ENCODE results near the gene ATP8B4. TPM values are rescaled to one million over a fixed set of nuclear protein-coding genes. Genes with fewer than 3 reads are reported as not detected.
A peak's percentile ranks its signal among the peaks of the same experiment; 100 is the strongest.

Gene ATP8B4
- total RNA-seq, 4 donors from 2014 or later, result 2.2 to 9.5 (median 3.0) TPM

DNA sequence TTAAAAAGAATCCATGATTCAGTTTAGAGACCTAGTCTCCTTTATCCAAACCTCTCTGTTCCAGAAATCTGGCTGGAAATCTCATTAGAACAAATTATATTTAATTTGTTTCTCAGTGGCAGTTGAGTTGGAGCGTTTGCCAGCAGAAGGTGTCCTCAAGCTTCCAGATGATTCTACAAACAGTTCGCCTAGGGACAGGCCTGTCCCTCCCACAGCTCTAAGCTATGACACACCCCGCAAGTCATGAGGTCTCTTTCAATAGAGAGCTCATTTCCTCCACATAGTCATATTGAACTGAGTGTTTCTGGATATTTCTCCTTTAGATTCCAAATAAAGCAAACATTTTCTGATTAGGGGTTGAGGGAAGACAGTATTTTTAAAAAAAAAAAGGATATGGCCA lies 230.3 kb downstream of the ATP8B4 start:
- 58% methylated on average over 3 of the region's 3 CpGs for whole genome bisulfite sequencing
- Histone ChIP-seq H3K27ac (peak overlapping the region; percentile 54), H3K4me1 (peaks cover 4% of the 10 kb centered on the region), H3K9me3 (no peaks in the 10 kb centered on the region), H3K4me3 (no peak overlapping the region), H3K27me3 (no peaks in the 10 kb centered on the region), H3K36me3 (no peaks in the 10 kb centered on the region)
- no peak for DNase-seq (ENCODE audit: low spot score in 2 of 2)
- TF ChIP-seq POLR2AphosphoS5 (IDR thresholded peaks at IDR 0.05), result no peak
- TF ChIP-seq POLR2A (IDR thresholded peaks at IDR 0.05), result no peak
- TF ChIP-seq EP300 (IDR thresholded peaks at IDR 0.05), result no peak
- TF ChIP-seq, protein P1, sequence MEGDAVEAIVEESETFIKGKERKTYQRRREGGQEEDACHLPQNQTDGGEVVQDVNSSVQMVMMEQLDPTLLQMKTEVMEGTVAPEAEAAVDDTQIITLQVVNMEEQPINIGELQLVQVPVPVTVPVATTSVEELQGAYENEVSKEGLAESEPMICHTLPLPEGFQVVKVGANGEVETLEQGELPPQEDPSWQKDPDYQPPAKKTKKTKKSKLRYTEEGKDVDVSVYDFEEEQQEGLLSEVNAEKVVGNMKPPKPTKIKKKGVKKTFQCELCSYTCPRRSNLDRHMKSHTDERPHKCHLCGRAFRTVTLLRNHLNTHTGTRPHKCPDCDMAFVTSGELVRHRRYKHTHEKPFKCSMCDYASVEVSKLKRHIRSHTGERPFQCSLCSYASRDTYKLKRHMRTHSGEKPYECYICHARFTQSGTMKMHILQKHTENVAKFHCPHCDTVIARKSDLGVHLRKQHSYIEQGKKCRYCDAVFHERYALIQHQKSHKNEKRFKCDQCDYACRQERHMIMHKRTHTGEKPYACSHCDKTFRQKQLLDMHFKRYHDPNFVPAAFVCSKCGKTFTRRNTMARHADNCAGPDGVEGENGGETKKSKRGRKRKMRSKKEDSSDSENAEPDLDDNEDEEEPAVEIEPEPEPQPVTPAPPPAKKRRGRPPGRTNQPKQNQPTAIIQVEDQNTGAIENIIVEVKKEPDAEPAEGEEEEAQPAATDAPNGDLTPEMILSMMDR (IDR thresholded peaks at IDR 0.05), result no peak

DNA sequence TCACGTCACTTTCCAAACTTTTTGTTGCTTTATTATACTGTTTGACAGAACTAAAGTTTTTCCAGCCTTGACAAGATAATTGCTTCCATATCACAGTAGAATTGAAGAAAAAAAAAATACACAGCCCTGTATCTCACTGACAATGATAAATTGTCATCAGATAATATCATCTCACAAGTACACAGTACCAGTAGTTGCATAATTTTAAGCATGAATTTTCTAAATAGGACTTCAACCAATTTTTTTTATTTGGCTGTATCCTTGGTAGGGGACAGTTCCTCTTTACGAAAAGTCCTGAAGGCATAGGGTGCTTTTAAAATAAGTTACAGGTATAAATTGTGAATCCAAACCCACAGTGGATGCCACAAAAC lies 230.7 kb downstream of the ATP8B4 start:
- H3K27ac ChIP-seq, result no peak overlapping the region

DNA sequence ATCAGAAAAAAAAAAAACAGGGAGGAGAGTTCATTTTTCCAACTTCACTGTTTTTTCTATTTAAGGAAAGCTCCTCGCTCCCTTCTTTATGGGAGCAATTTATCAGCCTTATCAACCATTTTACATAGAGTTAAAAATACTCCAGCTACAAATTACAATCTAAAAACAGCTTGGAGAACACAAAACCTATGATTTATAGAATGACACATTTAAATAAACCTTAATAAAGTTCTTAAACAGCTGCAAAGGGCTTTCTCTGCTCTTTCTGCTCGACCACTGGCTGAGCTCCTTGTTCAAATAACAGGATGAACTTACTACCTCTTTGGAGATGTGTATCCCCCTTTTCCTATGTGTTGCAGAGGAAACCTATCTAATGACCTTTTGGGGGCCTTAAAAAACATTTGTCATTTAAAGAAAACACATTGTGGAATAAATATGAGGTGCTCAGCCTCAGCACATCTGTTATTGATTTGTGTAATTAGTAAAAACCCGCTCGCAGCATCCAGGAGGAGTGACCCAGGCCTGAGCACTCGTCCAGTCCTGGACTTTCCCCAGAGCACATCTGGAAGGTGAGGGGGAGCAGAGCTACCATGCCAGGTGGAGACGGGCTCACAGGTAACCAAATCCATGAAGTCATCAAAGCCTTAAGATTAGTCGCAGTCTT lies 231.2 kb downstream of the ATP8B4 start:
- WGBS, result 46% methylated on average over 7 of the region's 7 CpGs
- Histone ChIP-seq H3K36me3 (no peaks in the 10 kb centered on the region), H3K4me1 (peaks cover 4% of the 10 kb centered on the region), H3K4me3 (no peak overlapping the region), H3K9me3 (no peaks in the 10 kb centered on the region), H3K27me3 (no peaks in the 10 kb centered on the region), H3K27ac (peak overlapping the region; percentile 27)
- TF ChIP-seq EP300 (IDR thresholded peaks at IDR 0.05), result no peak
- TF ChIP-seq, protein P1 (IDR thresholded peaks at IDR 0.05), result no peak
- TF ChIP-seq POLR2A (IDR thresholded peaks at IDR 0.05), result no peak
- no peak for TF ChIP-seq POLR2AphosphoS5 (IDR thresholded peaks at IDR 0.05)
- DNase-seq (ENCODE audit: low spot score in 2 of 2), result no peak

More for the DNA sequence above, 230.7 kb downstream of the ATP8B4 start:
- no peak overlapping the region for H3K4me3 ChIP-seq
- WGBS, result 49% methylated on average over 2 of the region's 2 CpGs
- no peaks in the 10 kb centered on the region for H3K36me3 ChIP-seq
- no peaks in the 10 kb centered on the region for H3K27me3 ChIP-seq
- TF ChIP-seq EP300 (IDR thresholded peaks at IDR 0.05) (no peak), POLR2A (IDR thresholded peaks at IDR 0.05) (no peak), POLR2AphosphoS5 (IDR thresholded peaks at IDR 0.05) (no peak)
- TF ChIP-seq, protein P1 (IDR thresholded peaks at IDR 0.05), result no peak
- no peak for DNase-seq (ENCODE audit: low spot score in 2 of 2)
- no peaks in the 10 kb centered on the region for H3K9me3 ChIP-seq
- H3K4me1 ChIP-seq, result peaks cover 4% of the 10 kb centered on the region

DNA sequence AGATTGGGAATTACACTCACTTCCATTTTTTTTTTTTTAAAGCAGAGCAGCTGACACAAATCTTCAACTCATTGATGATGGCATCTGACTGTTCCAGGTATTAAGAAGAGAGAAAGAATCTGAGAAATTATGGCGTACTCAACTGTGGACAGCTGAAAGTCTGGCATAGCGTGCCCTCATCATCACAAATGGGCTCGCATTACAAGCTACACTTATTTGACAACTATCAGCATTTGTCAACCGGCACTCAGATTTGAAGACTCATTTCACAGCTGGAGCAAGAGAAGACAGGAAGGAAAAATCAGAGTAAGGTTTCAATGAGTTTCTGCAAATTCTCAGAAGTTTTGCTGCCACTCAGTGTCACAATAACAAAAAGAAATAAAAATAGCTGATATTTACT lies 235.9 kb downstream of the ATP8B4 start:
- no peak overlapping the region for H3K27ac ChIP-seq
- TF ChIP-seq, protein P1 (IDR thresholded peaks at IDR 0.05), result no peak
- no peak for TF ChIP-seq EP300 (IDR thresholded peaks at IDR 0.05)
- TF ChIP-seq POLR2AphosphoS5 (IDR thresholded peaks at IDR 0.05), result no peak
- TF ChIP-seq POLR2A (IDR thresholded peaks at IDR 0.05), result no peak
- DNase-seq (ENCODE audit: low spot score in 2 of 2), result no peak
- H3K4me3 ChIP-seq, result no peak overlapping the region
- H3K4me1 ChIP-seq, result peaks cover 9% of the 10 kb centered on the region
- no peaks in the 10 kb centered on the region for H3K9me3 ChIP-seq
- no peaks in the 10 kb centered on the region for H3K27me3 ChIP-seq
- no peaks in the 10 kb centered on the region for H3K36me3 ChIP-seq
- 94% methylated on average over 4 of the region's 4 CpGs for WGBS

DNA sequence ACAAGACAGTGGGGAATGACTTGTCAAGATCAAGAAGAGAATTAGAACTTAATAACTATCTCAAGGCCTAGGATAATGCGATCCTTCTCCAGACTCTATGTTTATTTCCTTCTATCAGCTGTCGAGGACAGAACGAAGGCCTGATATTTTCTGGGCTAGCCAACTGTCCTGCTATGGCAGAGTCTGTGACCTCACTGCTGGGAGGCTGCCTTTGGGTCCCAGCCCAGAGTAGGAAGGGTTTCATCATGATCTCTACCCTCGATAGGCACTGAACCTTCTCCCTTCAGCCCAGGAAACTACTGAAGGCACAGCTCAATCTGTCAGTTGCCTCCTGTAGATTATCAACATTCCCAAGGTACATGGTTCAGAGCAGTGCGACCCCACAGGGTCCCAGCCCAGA lies 237.2 kb downstream of the ATP8B4 start:
- no peaks in the 10 kb centered on the region for H3K9me3 ChIP-seq
- no peak for TF ChIP-seq EP300 (IDR thresholded peaks at IDR 0.05)
- TF ChIP-seq, protein P1 (IDR thresholded peaks at IDR 0.05), result no peak
- no peak for TF ChIP-seq POLR2AphosphoS5 (IDR thresholded peaks at IDR 0.05)
- TF ChIP-seq POLR2A (IDR thresholded peaks at IDR 0.05), result no peak
- H3K36me3 ChIP-seq, result no peaks in the 10 kb centered on the region
- H3K27me3 ChIP-seq, result no peaks in the 10 kb centered on the region
- H3K27ac ChIP-seq, result no peak overlapping the region
- 76% methylated on average over 5 of the region's 5 CpGs for WGBS
- H3K4me3 ChIP-seq, result no peak overlapping the region
- H3K4me1 ChIP-seq, result peaks cover 15% of the 10 kb centered on the region
- DNase-seq (ENCODE audit: low spot score in 2 of 2), result no peak
